Karpas-422 (cell line): ENCODE data around the gene POLR3K. TPM values are rescaled to one million over a fixed set of nuclear protein-coding genes. Genes with fewer than 3 reads are reported as not detected.

ENCODE experiments used
- DNase-seq: peaks from one replicate; pipeline ENCODE4 v3.0.0-alpha.2; 2015
- H2AFZ ChIP-seq: fragments of 200-600 bp; sonication (generic); 2 replicates; pipeline ENCODE4 v1.6.1; 2014; ENCODE audit warnings: antibody characterized with exemption, low read length, mixed read lengths
- H3K27ac ChIP-seq: fragments of 200-600 bp; sonication (generic); 2 replicates; pipeline ENCODE4 v1.5.1; 2014; ENCODE audit warnings: mild to moderate bottlenecking, low read length, moderate library complexity
- H3K27me3 ChIP-seq: fragments of 200-600 bp; sonication (generic); 2 replicates; pipeline ENCODE4 v1.6.1; 2014; ENCODE audit warnings: low read length, mixed read lengths
- H3K36me3 ChIP-seq: fragments of 200-600 bp; sonication (generic); 2 replicates; pipeline ENCODE4 v1.6.1; 2014; ENCODE audit warnings: low read length, mixed read lengths; ENCODE audit not compliant: insufficient read depth
- H3K4me1 ChIP-seq: fragments of 200-600 bp; sonication (generic); 2 replicates; pipeline ENCODE4 v1.6.1; 2014; ENCODE audit warnings: mild to moderate bottlenecking, low read length, mixed read lengths
- H3K4me2 ChIP-seq: fragments of 200-600 bp; sonication (generic); 2 replicates; pipeline ENCODE4 v1.6.1; 2014; ENCODE audit warnings: low read length, low read depth, mild to moderate bottlenecking; ENCODE audit not compliant: poor library complexity, severe bottlenecking
- H3K4me3 ChIP-seq: fragments of 200-600 bp; sonication (generic); 2 replicates; pipeline ENCODE4 v1.5.1; 2014; ENCODE audit warnings: mild to moderate bottlenecking, antibody characterized with exemption, low read length, mixed read lengths
- H3K79me2 ChIP-seq: fragments of 200-600 bp; sonication (generic); 2 replicates; pipeline ENCODE4 v1.6.1; 2014; ENCODE audit warnings: mild to moderate bottlenecking, low read length, mixed read lengths
- H3K9ac ChIP-seq: fragments of 200-600 bp; sonication (generic); 2 replicates; pipeline ENCODE4 v1.6.0; 2014; ENCODE audit warnings: low read length
- H3K9me2 ChIP-seq: fragments of 200-600 bp; sonication (generic), shearing (Covaris generic); replicated peaks from 2 replicates; pipeline ENCODE4 v1.6.0; 2014; ENCODE audit warnings: mild to moderate bottlenecking, low read length, moderate library complexity; ENCODE audit not compliant: insufficient read depth
- H3K9me3 ChIP-seq: fragments of 300-700, 200-600 bp; sonication (generic); 2 replicates; pipeline ENCODE4 v1.6.1; 2014; ENCODE audit warnings: low read length, mixed read lengths
- H4K20me1 ChIP-seq: fragments of 200-600 bp; sonication (generic); 2 replicates; pipeline ENCODE4 v1.6.1; 2014; ENCODE audit warnings: mild to moderate bottlenecking, antibody characterized with exemption, low read length, low read depth; ENCODE audit not compliant: insufficient read depth
- total RNA-seq: library from RNA; depleted of rRNA; stranded (reverse); fragments of >200 nt; shearing (Covaris generic); gene quantifications from 2 replicates; pipeline ENCODE4 v1.2.3, GENCODE V29; 2014; ENCODE audit warnings: low replicate concordance

POLR3K gene
- total RNA-seq, 1 experiment from 2014 or later, result 11.9 TPM

GRCh38 chr16:92431-93339, 39.3 kb upstream of the POLR3K start:
- H3K9me3 ChIP-seq, result no peaks in the 10 kb centered on the region
- no peaks in the 10 kb centered on the region for H3K27me3 ChIP-seq
- no peak for DNase-seq
- no peak overlapping the region for H2AFZ ChIP-seq
- no peak overlapping the region for H3K27ac ChIP-seq
- H3K4me2 ChIP-seq, result no peak overlapping the region
- no peaks in the 10 kb centered on the region for H3K9me2 ChIP-seq
- no peaks in the 10 kb centered on the region for H4K20me1 ChIP-seq
- H3K9ac ChIP-seq, result no peak overlapping the region
- no peaks in the 10 kb centered on the region; the same call in 1 of the 2 replicates for H3K36me3 ChIP-seq
- no peak overlapping the region for H3K4me3 ChIP-seq
- H3K79me2 ChIP-seq, result no peaks in the 10 kb centered on the region
- no peaks in the 10 kb centered on the region for H3K4me1 ChIP-seq

GRCh38 chr16:91484-91883, 38.1 kb upstream of the POLR3K start:
- no peaks in the 10 kb centered on the region for H4K20me1 ChIP-seq
- no peak overlapping the region for H3K27ac ChIP-seq
- H3K9me2 ChIP-seq, result no peaks in the 10 kb centered on the region
- no peak for DNase-seq
- H3K9me3 ChIP-seq, result no peaks in the 10 kb centered on the region
- no peaks in the 10 kb centered on the region for H3K4me1 ChIP-seq
- H3K27me3 ChIP-seq, result no peaks in the 10 kb centered on the region
- H2AFZ ChIP-seq, result no peak overlapping the region
- H3K79me2 ChIP-seq, result no peaks in the 10 kb centered on the region
- no peaks in the 10 kb centered on the region; the same call in 1 of the 2 replicates for H3K36me3 ChIP-seq
- no peak overlapping the region for H3K4me2 ChIP-seq
- no peak overlapping the region for H3K9ac ChIP-seq
- H3K4me3 ChIP-seq, result no peak overlapping the region

- Histone ChIP-seq H3K27ac (no peak overlapping the region), H3K36me3 (no peaks in the 10 kb centered on the region; the same call in 1 of the 2 replicates), H3K9me2 (no peaks in the 10 kb centered on the region), H3K9me3 (no peaks in the 10 kb centered on the region), H3K79me2 (no peaks in the 10 kb centered on the region), H3K9ac (no peak overlapping the region), H3K4me3 (no peak overlapping the region), H2AFZ (no peak overlapping the region), H3K4me1 (peaks cover 4% of the 10 kb centered on the region; the same call in 1 of the 2 replicates), H3K4me2 (no peak overlapping the region), H4K20me1 (no peaks in the 10 kb centered on the region), H3K27me3 (no peaks in the 10 kb centered on the region)
- DNase-seq, result no peak
Observed at GRCh38 chr16:89391-90302, 36.2 kb upstream of the POLR3K start.

GRCh38 chr16:88613-89012, 35.2 kb upstream of the POLR3K start:
- Histone ChIP-seq H3K4me1 (peaks cover 8% of the 10 kb centered on the region; the same call in 1 of the 2 replicates), H3K4me3 (no peak overlapping the region), H3K36me3 (no peaks in the 10 kb centered on the region; the same call in 1 of the 2 replicates), H3K79me2 (no peaks in the 10 kb centered on the region), H3K9ac (no peak overlapping the region), H4K20me1 (no peaks in the 10 kb centered on the region), H3K27ac (no peak overlapping the region), H3K9me3 (no peaks in the 10 kb centered on the region), H2AFZ (no peak overlapping the region), H3K9me2 (no peaks in the 10 kb centered on the region), H3K4me2 (no peak overlapping the region), H3K27me3 (no peaks in the 10 kb centered on the region)
- DNase-seq, result no peak

GRCh38 chr16:86483-86952, 33.1 kb upstream of the POLR3K start:
- Histone ChIP-seq H3K27ac (no peak overlapping the region), H3K27me3 (no peaks in the 10 kb centered on the region), H3K9ac (no peak overlapping the region), H3K4me2 (no peak overlapping the region), H3K4me3 (no peak overlapping the region), H4K20me1 (no peaks in the 10 kb centered on the region), H2AFZ (no peak overlapping the region), H3K36me3 (no peaks in the 10 kb centered on the region; the same call in 1 of the 2 replicates), H3K79me2 (no peaks in the 10 kb centered on the region), H3K4me1 (peaks cover 8% of the 10 kb centered on the region; the same call in 1 of the 2 replicates), H3K9me3 (no peaks in the 10 kb centered on the region), H3K9me2 (no peaks in the 10 kb centered on the region)
- DNase-seq, result no peak

GRCh38 chr16:85865-86264, 32.5 kb upstream of the POLR3K start:
- Histone ChIP-seq H3K36me3 (no peaks in the 10 kb centered on the region; the same call in 1 of the 2 replicates), H3K9ac (no peak overlapping the region), H3K27ac (no peak overlapping the region)

GRCh38 chr16:85407-85782, 32.0 kb upstream of the POLR3K start:
- H3K79me2 ChIP-seq, result no peaks in the 10 kb centered on the region
- no peaks in the 10 kb centered on the region; the same call in 1 of the 2 replicates for H3K36me3 ChIP-seq
- no peak overlapping the region for H3K4me2 ChIP-seq
- H2AFZ ChIP-seq, result no peak overlapping the region
- no peaks in the 10 kb centered on the region for H3K9me2 ChIP-seq
- H3K27me3 ChIP-seq, result no peaks in the 10 kb centered on the region
- DNase-seq, result no peak
- no peaks in the 10 kb centered on the region for H4K20me1 ChIP-seq
- H3K4me1 ChIP-seq, result peaks cover 8% of the 10 kb centered on the region; the same call in 1 of the 2 replicates
- H3K9ac ChIP-seq, result no peak overlapping the region
- no peak overlapping the region for H3K4me3 ChIP-seq
- H3K9me3 ChIP-seq, result no peaks in the 10 kb centered on the region
- H3K27ac ChIP-seq, result no peak overlapping the region

More at GRCh38 chr16:85865-86264, 32.5 kb upstream of the POLR3K start:
- no peaks in the 10 kb centered on the region for H3K9me3 ChIP-seq
- no peaks in the 10 kb centered on the region for H3K27me3 ChIP-seq
- H4K20me1 ChIP-seq, result no peaks in the 10 kb centered on the region
- no peaks in the 10 kb centered on the region for H3K9me2 ChIP-seq
- no peaks in the 10 kb centered on the region for H3K79me2 ChIP-seq
- H3K4me2 ChIP-seq, result no peak overlapping the region
- H3K4me3 ChIP-seq, result no peak overlapping the region
- no peak for DNase-seq
- H3K4me1 ChIP-seq, result peaks cover 8% of the 10 kb centered on the region; the same call in 1 of the 2 replicates
- H2AFZ ChIP-seq, result no peak overlapping the region
